ENCODE measurements around the gene CPNE4.

DNA sequence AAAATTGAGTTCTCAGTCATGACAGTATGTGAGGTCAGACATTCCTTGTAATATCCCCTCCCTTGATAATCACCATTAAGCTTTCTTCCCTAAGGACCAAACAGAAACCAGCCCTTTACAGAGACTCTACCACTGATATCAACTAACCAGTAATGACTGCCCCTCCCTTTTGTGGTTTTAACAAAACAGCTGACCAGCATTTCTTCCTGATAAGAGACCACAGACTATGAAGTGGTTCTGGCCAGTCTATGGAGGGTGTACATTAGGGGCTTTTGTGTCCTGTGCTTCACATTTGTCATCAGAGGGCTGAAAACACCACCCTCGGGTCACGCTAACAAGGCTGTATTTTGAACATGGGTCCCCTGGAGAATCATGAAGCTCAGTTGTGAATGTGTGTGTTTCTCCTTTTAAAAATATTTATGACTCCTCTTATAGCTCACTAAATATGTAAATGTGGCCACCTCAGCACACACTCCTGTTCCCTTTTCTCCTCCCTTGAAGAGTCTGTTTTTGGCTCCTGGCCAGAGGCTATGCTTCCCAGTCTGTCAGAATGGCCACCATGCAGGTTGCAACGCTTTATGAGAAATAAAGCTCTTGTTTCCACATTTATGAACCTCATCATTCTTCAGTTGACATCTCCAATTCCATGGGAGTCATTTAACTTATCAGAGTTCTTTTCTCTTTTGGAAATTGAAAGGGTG, 239.3 kb downstream of the CPNE4 start:
- TF ChIP-seq POLR2A (IDR thresholded peaks at IDR 0.05; ENCODE audit: low read length) (no peak), GATA1 (IDR thresholded peaks at IDR 0.05; ENCODE audit: low read depth, low read length) (no peak)

All from erythroblast (primary cell).